ENCODE data around the gene SCG3. TPM values are rescaled to one million over a fixed set of nuclear protein-coding genes. Genes with fewer than 3 reads are reported as not detected.

Gene SCG3
- total and polyA plus RNA-seq, 2 of the 13 experiments (the other 11 are each of a cell fraction or from before 2014, with no cell fraction given) = not detected

GRCh38 chr15:51732646-51733045 lies 51.3 kb downstream of the SCG3 start:
- no peak for FAIRE-seq

GRCh38 chr15:51735228-51736010 lies 54.1 kb downstream of the SCG3 start:
- Histone ChIP-seq H2AFZ (ENCODE audit: low read length) (no peak overlapping the region), H3K27ac (ENCODE audit: extremely low read length, insufficient read depth, low read length) (no peak overlapping the region), H3K9ac (ENCODE audit: insufficient read depth, low read depth, low read length) (no peak overlapping the region), H3K79me2 (ENCODE audit: insufficient read depth, low read length) (no peaks in the 10 kb centered on the region), H3K4me3 (replicated peaks in 1 of 3; ENCODE audit: insufficient read depth in 1 of 3, low read depth in 2 of 3, low read length in 3 of 3) (no peak overlapping the region), H3K4me1 (ENCODE audit: insufficient read depth, low read length) (no peaks in the 10 kb centered on the region), H3K4me2 (ENCODE audit: low read depth, low read length) (no peak overlapping the region), H3K9me3 (ENCODE audit: low read length) (no peaks in the 10 kb centered on the region), H3K36me3 (replicated peaks in 1 of 2; ENCODE audit: control insufficient read depth in 1 of 2, insufficient read depth in 2 of 2, low read length in 2 of 2) (no peaks in the 10 kb centered on the region), H4K20me1 (ENCODE audit: insufficient read depth, low read length) (no peaks in the 10 kb centered on the region), H3K27me3 (ENCODE audit: control insufficient read depth in 1 of 2, insufficient read depth in 2 of 2, low read length in 2 of 2) (peaks cover 0 to 43% of the 10 kb centered on the region in 2 experiments; a peak in 3 of 5 replicates)
- no peak for DNase-seq (ENCODE audit: low spot score)
- FAIRE-seq = no peak
- BruUV-seq (replicated peaks) = no TSS peak
- ChIA-PET CTCF (ENCODE audit: low intra/inter-chr PET ratio, low total read pairs) (no interaction called here), POLR2A (no interaction called here)
- WGBS (ENCODE audit: low lambda C conversion rate) = 50% methylated on average over 5 of the region's 5 CpGs
- intact Hi-C loops (cut with micrococcal nuclease; ENCODE audit: unreplicated experiment) (no loop called here), in situ Hi-C loops (cut with HindIII; ENCODE audit: extremely low pct_ligation_motif_present, low pct_unique_long_range_greater_than_20kb) (no loop called here)
- ATAC-seq = no peak
- TF ChIP-seq GABPB1 (CRISPR knock-in tag; IDR thresholded peaks at IDR 0.05) (no peak), NKX3-1 (CRISPR knock-in tag; IDR thresholded peaks at IDR 0.05) (no peak), TRIM24 (CRISPR knock-in tag; IDR thresholded peaks at IDR 0.05) (no peak), ATF3 (CRISPR knock-in tag; IDR thresholded peaks at IDR 0.05) (no peak)

More at GRCh38 chr15:51732646-51733045, 51.3 kb downstream of the SCG3 start:
- Histone ChIP-seq H4K20me1 (ENCODE audit: insufficient read depth, low read length) (no peaks in the 10 kb centered on the region), H3K27ac (ENCODE audit: extremely low read length, insufficient read depth, low read length) (no peak overlapping the region), H2AFZ (ENCODE audit: low read length) (no peak overlapping the region), H3K36me3 (replicated peaks in 1 of 2; ENCODE audit: control insufficient read depth in 1 of 2, insufficient read depth in 2 of 2, low read length in 2 of 2) (no peaks in the 10 kb centered on the region), H3K4me3 (replicated peaks in 1 of 3; ENCODE audit: insufficient read depth in 1 of 3, low read depth in 2 of 3, low read length in 3 of 3) (no peak overlapping the region), H3K27me3 (ENCODE audit: control insufficient read depth in 1 of 2, insufficient read depth in 2 of 2, low read length in 2 of 2) (peaks cover 0 to 27% of the 10 kb centered on the region in 2 experiments; a peak in 3 of 5 replicates), H3K4me1 (ENCODE audit: insufficient read depth, low read length) (no peaks in the 10 kb centered on the region), H3K4me2 (ENCODE audit: low read depth, low read length) (no peak overlapping the region), H3K79me2 (ENCODE audit: insufficient read depth, low read length) (no peaks in the 10 kb centered on the region), H3K9ac (ENCODE audit: insufficient read depth, low read depth, low read length) (no peak overlapping the region), H3K9me3 (ENCODE audit: low read length) (no peaks in the 10 kb centered on the region)
- DNase-seq (ENCODE audit: low spot score) (no peak), ATAC-seq (no peak)
- BruUV-seq (replicated peaks) = no TSS peak
- 59% methylated on average over 2 of the region's 2 CpGs for WGBS (ENCODE audit: low lambda C conversion rate)
- POLR2A ChIA-PET = no interaction called here
- CTCF ChIA-PET (ENCODE audit: low intra/inter-chr PET ratio, low total read pairs) = no interaction called here
- TF ChIP-seq GFI1 (CRISPR knock-in tag; IDR thresholded peaks at IDR 0.05; ENCODE audit: borderline replicate concordance) (no peak), HOXD1 (CRISPR knock-in tag; IDR thresholded peaks at IDR 0.05) (no peak), BHLHE40 (IDR thresholded peaks at IDR 0.05; ENCODE audit: low read length) (no peak), ZNF460 (CRISPR knock-in tag; IDR thresholded peaks at IDR 0.05; ENCODE audit: borderline replicate concordance) (no peak), JARID2 (CRISPR knock-in tag; IDR thresholded peaks at IDR 0.05; ENCODE audit: insufficient replicate concordance) (no peak)
- TF ChIP-seq, protein P1, sequence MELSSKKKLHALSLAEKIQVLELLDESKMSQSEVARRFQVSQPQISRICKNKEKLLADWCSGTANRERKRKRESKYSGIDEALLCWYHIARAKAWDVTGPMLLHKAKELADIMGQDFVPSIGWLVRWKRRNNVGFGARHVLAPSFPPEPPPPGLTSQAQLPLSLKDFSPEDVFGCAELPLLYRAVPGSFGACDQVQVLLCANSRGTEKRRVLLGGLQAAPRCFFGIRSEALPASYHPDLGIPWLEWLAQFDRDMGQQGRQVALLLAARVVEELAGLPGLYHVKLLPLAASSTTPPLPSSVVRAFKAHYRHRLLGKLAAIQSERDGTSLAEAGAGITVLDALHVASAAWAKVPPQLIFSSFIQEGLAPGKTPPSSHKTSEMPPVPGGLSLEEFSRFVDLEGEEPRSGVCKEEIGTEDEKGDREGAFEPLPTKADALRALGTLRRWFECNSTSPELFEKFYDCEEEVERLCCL (CRISPR knock-in tag; IDR thresholded peaks at IDR 0.05; ENCODE audit: borderline replicate concordance) = no peak
- in situ Hi-C loops (cut with HindIII; ENCODE audit: extremely low pct_ligation_motif_present, low pct_unique_long_range_greater_than_20kb) = no loop called here
- intact Hi-C loops (cut with micrococcal nuclease; ENCODE audit: unreplicated experiment) = no loop called here
